DMS79 treated with DMSO at 0.1 percent for 48 hours (cell line): ENCODE results near the gene TDRD7.

ENCODE experiments used
- DNase-seq: peaks from one replicate; lab custom pipeline; 2025; lab: John Stamatoyannopoulos, UW

The TDRD7 gene

GRCh38 chr9:97505845-97506244 lies 93.9 kb downstream of the TDRD7 start:
- DNase-seq: no peak

DNA sequence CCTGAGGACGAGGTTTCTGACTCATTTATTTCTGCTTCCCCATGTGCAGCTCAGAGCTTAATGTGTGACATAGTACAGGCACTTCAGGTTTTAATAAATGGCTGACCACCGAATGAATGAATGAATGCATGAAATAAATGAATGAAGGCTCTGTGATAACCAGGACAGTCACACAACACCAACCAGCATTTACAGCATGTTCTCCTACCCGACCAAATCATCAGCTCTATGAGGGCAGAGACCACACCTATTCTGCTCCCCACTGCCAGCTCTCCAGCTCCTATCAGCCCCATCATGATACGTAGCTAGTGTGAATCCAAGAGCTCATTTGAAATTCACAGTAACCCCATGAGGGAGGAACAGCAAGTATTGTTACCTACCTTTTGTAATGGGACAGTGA lies 94.4 kb downstream of the TDRD7 start:
- no peak for DNase-seq

GRCh38 chr9:97506787-97507186 lies 94.9 kb downstream of the TDRD7 start:
- DNase-seq: no peak

GRCh38 chr9:97507428-97507984 lies 95.6 kb downstream of the TDRD7 start:
- DNase-seq: no peak

- no peak for DNase-seq
Measured at GRCh38 chr9:97508852-97509251, 97.0 kb downstream of the TDRD7 start.

DNA sequence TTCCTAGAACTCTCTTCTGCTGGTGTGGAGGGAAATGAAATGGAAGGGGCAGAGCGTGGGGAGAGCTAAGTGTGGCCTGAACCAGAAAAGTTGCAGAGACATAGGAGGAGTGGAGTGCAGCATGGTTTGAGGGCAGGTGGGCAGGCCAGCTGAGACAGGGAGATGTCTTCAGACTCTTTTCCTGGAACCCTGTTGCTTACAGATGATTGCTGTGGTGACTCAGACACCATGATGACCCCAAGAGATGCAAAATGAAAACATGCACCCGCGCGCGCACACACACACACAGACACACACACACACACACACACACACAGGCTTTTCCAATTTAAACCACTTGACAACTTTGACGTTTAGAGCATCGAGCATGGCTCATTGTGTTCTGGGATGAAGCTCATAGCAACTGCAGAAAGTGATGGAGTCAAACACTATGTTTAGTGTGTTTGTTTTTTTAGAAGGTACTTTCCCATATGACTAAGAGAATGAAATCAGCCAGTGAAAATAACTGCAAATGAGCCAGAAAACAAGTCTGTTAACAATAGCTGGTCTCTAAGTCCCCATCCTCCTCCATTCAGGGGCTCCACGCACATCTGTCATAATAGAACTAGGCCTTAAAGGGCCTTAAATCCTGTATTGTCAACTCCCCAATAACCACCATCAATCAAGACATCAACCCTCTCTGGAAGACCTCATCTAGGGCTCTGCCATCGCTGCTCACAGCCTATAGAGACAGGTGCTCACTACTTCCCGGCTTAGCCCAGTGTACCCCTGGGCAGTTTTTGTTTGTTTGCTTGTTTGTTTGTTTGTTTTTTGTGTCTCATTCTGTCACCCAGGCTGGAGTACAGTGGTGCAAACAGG lies 99.1 kb downstream of the TDRD7 start:
- no peak for DNase-seq

GRCh38 chr9:97511655-97512427 lies 99.9 kb downstream of the TDRD7 start:
- DNase-seq: no peak

- no peak for DNase-seq
Measured at GRCh38 chr9:97512966-97513560, 101.2 kb downstream of the TDRD7 start.

- DNase-seq: no peak
Measured at GRCh38 chr9:97514531-97514930, 102.6 kb downstream of the TDRD7 start.

DNA sequence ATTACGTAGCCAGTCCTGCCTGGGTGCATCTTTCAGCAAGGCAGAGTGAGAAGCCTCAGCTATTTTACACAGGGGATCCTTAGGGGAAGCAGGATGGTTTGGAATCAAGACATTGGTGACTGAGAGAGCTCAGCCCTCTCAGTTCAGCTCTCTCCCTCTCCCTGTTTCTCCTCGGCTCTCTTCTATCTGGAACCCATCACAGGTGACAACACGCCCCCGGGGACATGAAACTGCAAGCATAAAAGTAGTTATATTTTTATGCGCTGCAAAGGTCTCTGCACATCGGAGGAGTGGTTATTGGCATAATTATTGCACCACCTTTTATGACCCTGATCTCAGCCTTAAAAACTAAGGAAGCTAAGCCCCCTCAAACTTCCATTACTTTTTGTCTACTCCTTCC lies 103.8 kb downstream of the TDRD7 start:
- DNase-seq: no peak

DNA sequence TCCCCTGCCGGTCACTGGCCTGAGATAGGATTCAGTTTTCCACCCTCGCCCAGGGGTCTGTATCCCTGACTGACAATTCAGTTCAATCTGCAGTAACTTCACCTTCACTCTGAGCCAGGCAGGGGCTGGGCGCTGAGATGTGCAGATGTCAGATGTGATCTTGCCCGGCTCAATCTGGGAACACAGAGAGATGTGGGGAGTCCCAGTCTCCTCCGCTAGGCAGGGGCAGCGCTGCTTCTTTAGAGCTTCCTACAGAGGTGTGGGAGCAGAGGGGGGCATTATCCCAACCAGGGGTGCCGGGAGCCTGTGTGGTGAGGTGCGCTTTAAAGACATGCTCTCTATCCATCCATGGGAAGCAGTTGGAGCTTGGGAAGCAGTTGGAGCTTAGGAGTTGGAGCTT lies 104.2 kb downstream of the TDRD7 start:
- DNase-seq: no peak

DNA sequence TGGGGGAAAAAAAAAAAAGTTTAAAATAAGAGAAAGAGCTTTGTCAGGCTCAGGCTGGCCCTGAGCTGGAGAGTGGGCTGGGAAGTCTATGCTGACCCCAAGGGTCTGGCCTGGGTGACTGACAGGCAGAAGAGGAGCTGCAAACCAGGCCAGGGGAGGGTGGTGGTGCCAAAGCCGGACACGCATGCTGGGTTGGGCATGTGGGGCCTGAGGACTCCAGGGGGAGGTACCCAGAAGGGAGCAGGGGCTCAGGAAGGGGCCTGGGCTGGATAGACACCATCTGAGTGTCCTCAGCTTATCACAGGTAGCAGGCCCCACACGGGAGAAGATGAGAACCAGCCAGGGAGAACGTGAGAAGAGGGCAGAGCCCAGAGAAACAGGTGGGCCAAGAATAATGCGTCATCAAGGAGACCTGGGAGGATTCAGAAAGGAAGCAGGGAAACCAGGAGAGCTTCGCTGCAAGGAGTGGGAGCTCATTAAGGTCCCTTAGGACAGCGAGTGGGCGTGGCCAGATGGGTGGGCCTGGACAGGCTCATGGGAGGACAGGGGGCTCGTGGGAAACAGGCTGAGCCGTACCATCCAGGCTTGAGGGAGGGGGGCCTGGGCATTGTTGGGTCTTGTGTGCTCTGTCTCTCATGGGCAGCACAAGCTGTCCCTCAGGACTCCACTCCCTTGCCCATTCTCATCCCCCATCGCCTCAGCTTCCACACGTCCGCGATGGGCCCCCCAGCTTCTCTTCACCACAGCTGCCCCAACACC lies 105.6 kb downstream of the TDRD7 start:
- no peak for DNase-seq

DNA sequence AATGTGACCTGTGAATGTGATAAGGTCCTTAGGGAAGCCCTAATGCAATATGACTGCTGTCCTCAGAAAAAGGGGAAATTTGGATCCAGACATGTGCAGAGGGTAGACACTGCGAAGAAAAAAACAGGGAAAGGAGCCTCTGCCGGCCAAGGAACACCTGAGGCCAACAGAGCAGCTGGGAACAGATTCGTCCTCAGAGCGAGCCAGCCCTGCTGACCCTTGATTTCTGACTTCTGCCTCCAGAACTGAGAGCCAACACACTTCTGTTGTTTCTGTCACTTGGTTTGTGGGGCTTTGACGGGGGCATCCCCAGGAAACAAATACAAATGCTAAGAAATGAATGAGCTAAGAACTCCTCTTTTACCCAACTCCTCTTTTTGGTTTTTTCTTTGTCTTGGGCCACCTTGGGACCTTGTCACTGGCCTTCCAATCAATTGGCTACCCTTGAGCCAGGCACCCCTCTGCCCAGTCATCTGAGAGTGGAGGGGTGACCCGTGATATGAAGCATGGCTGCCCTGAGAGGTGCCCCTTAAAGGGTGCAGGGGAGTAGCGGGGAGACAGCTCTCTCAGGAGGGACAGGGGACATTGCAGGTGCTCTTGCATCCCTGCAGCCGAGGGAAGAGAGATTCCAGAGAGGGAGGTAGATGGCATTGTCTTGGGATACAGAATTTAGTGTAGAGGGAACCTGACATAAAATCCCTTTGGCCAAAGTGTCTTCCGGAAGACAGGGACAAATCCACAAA lies 106.4 kb downstream of the TDRD7 start:
- no peak for DNase-seq

DNA sequence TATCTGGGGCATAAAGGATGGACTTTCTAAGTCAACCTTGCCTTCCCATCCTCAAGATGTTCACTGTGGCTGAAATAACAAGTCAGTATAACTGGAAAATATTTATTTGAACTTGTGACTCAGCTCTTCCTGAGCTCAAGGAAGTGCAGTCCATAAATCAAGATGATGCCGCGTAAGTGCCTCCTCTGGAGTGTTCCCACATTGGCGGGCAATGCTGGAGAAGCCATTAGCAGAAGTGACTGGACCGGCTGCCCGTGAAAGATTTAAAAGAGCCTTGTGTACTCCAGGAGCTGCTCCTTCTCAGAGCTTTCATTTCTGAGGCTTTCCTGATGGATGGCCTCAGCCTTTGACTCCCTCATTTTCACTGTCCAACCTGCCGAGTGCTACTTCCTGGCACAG lies 107.0 kb downstream of the TDRD7 start:
- DNase-seq: peak; percentile 63

DNA sequence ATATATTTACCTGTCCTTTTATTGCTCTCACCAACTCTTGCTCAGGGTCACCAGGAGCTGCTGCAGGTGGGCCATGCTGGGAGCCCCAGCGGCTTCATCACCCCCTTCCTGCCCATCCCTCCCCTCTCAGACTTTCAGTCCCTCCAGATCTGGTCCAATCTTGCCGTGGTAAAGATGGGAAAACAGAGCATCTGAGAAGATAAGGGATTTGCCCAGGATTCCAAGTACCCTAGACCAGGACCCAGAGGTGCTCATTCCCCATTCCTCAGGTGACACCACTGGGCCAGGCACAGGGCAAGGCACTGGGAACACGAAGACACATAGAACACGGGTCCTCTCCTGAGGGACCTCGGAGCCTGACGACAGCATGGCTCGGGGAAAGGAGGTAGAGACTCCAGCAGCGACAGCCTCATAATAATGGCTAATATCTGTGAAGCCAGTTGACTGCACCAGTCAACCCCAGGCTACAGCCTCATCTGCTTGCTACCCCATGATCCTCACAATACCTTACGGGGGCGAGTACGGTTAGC lies 107.6 kb downstream of the TDRD7 start:
- no peak for DNase-seq

- DNase-seq: no peak
Measured at GRCh38 chr9:97521576-97522333, 109.9 kb downstream of the TDRD7 start.

GRCh38 chr9:97524424-97524823 lies 112.5 kb downstream of the TDRD7 start:
- DNase-seq: no peak

DNA sequence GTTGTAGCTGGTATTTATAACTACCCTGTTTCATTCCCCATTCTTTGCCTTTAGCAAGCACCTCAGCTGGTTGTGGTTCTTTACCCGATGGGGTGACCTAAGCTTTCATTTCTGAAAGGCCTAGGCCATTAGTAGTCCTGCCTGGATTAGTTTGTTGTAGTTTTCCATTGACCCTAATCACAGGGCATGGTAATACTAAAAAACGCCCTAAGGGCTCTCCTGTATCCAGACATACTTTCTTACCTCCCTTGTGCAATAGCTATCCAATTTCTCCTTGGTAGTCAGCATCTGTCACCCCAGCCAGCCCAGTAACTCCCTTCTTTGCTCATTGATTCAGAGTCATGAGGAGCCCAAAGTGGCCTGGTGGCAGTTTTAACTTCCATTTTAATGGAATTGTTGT lies 113.6 kb downstream of the TDRD7 start:
- DNase-seq: no peak

DNA sequence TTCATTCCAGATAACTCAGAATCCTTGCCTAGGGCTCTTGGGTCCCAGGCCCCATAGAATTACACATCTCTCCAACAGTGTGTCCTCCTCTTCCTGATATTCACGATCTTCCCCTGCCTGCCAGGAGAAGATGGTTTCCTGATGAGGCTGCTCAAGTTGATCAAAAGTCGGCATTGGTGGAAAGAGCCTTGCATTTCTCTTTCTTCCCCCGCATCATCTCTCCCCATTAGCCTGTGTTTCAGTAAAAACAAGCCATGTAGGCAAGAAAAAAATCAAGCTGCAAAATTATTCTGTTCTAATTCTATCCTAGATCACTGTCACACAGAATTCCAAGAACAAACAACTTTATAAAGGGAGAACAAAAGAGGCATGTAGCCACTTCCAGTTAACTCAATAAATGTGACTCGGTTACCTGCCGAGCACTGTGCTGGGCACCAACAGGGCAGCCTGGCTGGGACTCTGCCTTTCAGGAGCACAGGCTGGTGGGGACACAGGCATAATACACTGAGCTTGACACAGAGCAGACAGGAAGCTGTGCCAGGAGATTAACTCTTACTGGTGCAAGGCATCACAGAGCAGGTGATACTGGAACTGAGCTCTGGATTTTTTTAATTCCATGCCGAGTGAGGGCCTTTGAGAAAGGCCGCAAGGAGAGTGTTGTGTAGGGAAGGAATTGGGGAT lies 115.1 kb downstream of the TDRD7 start:
- no peak for DNase-seq
